Pancreas (tissue), 10 donors: ENCODE data around the gene FN1. TPM values are rescaled to one million over a fixed set of nuclear protein-coding genes. Genes with fewer than 3 reads are reported as not detected.

Source experiments
- ATAC-seq, 4 donors: fragments of 200-7000 bp; cut with Tn5 transposase; one replicate each; pipeline versions ENCODE4 v1.8.0 to v1.9.1; 2020; ENCODE audit warnings: mild to moderate bottlenecking in 4 of 4, moderate library complexity in 4 of 4
- DNase-seq, 6 donors: peaks; one replicate each; pipeline ENCODE4 v3.0.0-alpha.2; 2020
- FAIRE-seq: peaks from 2 replicates; lab custom pipeline; 2012; peaks lifted over from hg19 to GRCh38; lab: Jason Lieb, UNC
- H3K27ac ChIP-seq, 4 donors: fragments of 200-600 bp; sonication (generic); 1 replicate in 3 of 4; 2 replicates in 1 of 4; pipeline versions ENCODE4 v1.5.0 to v1.8.0; 2020
- H3K27me3 ChIP-seq, 4 donors: fragments of 200-600 bp; one replicate each; pipeline ENCODE4 v1.8.0; 2021
- H3K36me3 ChIP-seq, 3 donors: fragments of 200-600 bp; sonication (generic) in 1 of 3; one replicate each; pipeline versions ENCODE4 v1.5.0 to v1.8.0; 2020 to 2021
- H3K4me1 ChIP-seq, 3 donors: fragments of 200-600 bp; one replicate each; pipeline ENCODE4 v1.8.0; 2021
- H3K4me3 ChIP-seq, 4 donors: fragments of 200-600 bp; sonication (generic) in 2 of 4; one replicate each; pipeline versions ENCODE4 v1.5.0 to v1.8.0; 2020 to 2021
- H3K9me3 ChIP-seq, 4 donors: fragments of 200-600 bp; one replicate each; pipeline ENCODE4 v1.8.0; 2021
- CTCF ChIP-seq, 4 donors: fragments of 200-600 bp; sonication (generic) in 3 of 4; IDR thresholded peaks; one replicate each; pipeline versions ENCODE4 v1.5.0 to v1.8.0; 2021; ENCODE audit warnings: antibody characterized with exemption in 4 of 4
- WGBS, 2 donors: extraction: QIAGEN DNeasy Blood & Tissue Kit; methylation state at CpG; one replicate each; pipeline ENCODE4 v1.1.7; 2013; 5-methylcytosine and 5-hydroxymethylcytosine counted together
- intact Hi-C, 3 donors: fragments of 100-400 bp; cut with DNase I; formaldehyde crosslinking; loops; one replicate each; pipeline versions ENCODE4 v1.11.1 to v1.14.2; 2022
- polyA plus RNA-seq, 2 donors: library from polyadenylated mRNA; stranded (reverse); fragments of 200-250 nt; gene quantifications; one replicate each; pipeline ENCODE4 v1.2.3, GENCODE V29; 2013
- total RNA-seq, 6 donors: library from RNA; stranded (reverse); fragmentation: NEBNext Ultra II Directional in 4 of 6; extraction: Animal tissue kit (Norgen Biotek cat#: 25700) in 4 of 6; gene quantifications; one replicate each; pipeline versions ENCODE4 v1.2.1 to v1.2.4, GENCODE V29; 2021 to 2023
- donor health status: healthy with polysubstance abuse.
- donor health status: DM: no; HTN: no; CAD: no; lungs with moderate emphysema.
- donor health status: DM: no; HTN: no; CAD: no.
- donor health status: control.
- donor health status: control.
- donor health status: Bipolar disorder and iron deficiency.
- donor health status: DM: yes; HTN: yes; CAD: no.
- donor health status: DM: no; HTN: no; CAD: no.
- donor health status: DM: no; HTN: no; CAD: no.
- donor health status: DM: yes; HTN: yes; CAD: no.

FN1 gene
- 100 to 1,000 TPM in 2 of 6 donors, 10 to 100 TPM in 3, 1 to 10 TPM in 1; 8.9 to 432 (median 38.8) TPM for total RNA-seq
- polyA plus RNA-seq: 10 to 100 TPM; 17.0 to 17.9 TPM

GRCh38 chr2:215435870-215436704, at the start of gene FN1:
FN1 (minus strand) TSS chr2:215436068; CDS start chr2:215435802, 266 bp downstream.
- Histone ChIP-seq H3K4me1 (no peaks in the 10 kb centered on the region), H3K36me3 (no peaks in the 10 kb centered on the region), H3K4me3 (peak within 1 kb of the TSS; percentile 26 to 54 (median 36)), H3K27me3 (no peaks in the 10 kb centered on the region), H3K9me3 (no peaks in the 10 kb centered on the region), H3K27ac (peak within 1 kb of the TSS in 2 of 4 donors; percentile 6 to 28)
- FAIRE-seq: no peak
- ATAC-seq: peak; percentile 75 to 90 (median 88)
- intact Hi-C loops: no loop called here
- DNase-seq: peak; percentile 40 to 84 (median 74)
- WGBS, 2 donors: 0 to 1% methylated on average over 36 to 54 of the region's 54 CpGs
- TF ChIP-seq CTCF (IDR thresholded peaks at IDR 0.05): no peak

GRCh38 chr2:215485032-215485431, 49.2 kb upstream of the FN1 start:
- H3K4me1 ChIP-seq: peaks cover 0 to 2% (median 0%) of the 10 kb centered on the region in 3 donors
- intact Hi-C loops: no loop called here
- H3K4me3 ChIP-seq: no peak overlapping the region
- FAIRE-seq: no peak
- H3K9me3 ChIP-seq: no peaks in the 10 kb centered on the region
- DNase-seq: no peak
- no peak for TF ChIP-seq CTCF (IDR thresholded peaks at IDR 0.05)
- H3K27me3 ChIP-seq: no peaks in the 10 kb centered on the region
- no peaks in the 10 kb centered on the region for H3K36me3 ChIP-seq
- no peak overlapping the region for H3K27ac ChIP-seq
- no peak for ATAC-seq

- FAIRE-seq (no peak), ATAC-seq (no peak), DNase-seq (no peak)
- Histone ChIP-seq H3K4me1 (peaks cover 0 to 3% (median 0%) of the 10 kb centered on the region in 3 donors), H3K36me3 (no peaks in the 10 kb centered on the region), H3K27ac (no peak overlapping the region), H3K4me3 (no peak overlapping the region), H3K27me3 (no peaks in the 10 kb centered on the region), H3K9me3 (no peaks in the 10 kb centered on the region)
- no peak for TF ChIP-seq CTCF (IDR thresholded peaks at IDR 0.05)
- intact Hi-C loops: no loop called here
- WGBS, 2 donors: 69 to 81% methylated on average over 2 of the region's 2 CpGs
Measured at GRCh38 chr2:215484570-215484969, 48.7 kb upstream of the FN1 start.

- 68 to 81% methylated on average over 3 of the region's 3 CpGs for WGBS, 2 donors
- FAIRE-seq: no peak
Measured at GRCh38 chr2:215483431-215483830, 47.6 kb upstream of the FN1 start.

More at GRCh38 chr2:215483431-215483830, 47.6 kb upstream of the FN1 start:
- Histone ChIP-seq H3K9me3 (no peaks in the 10 kb centered on the region), H3K4me1 (peaks cover 0 to 3% (median 0%) of the 10 kb centered on the region in 3 donors), H3K36me3 (no peaks in the 10 kb centered on the region), H3K4me3 (no peak overlapping the region), H3K27me3 (no peaks in the 10 kb centered on the region), H3K27ac (no peak overlapping the region)
- ATAC-seq (no peak), DNase-seq (no peak)
- TF ChIP-seq CTCF (IDR thresholded peaks at IDR 0.05): no peak
- intact Hi-C loops: no loop called here
